Heart left ventricle (tissue), 13 donors: ENCODE results near the gene UCKL1.

Source experiments
- POLR2A ChIP-seq, 2 donors: fragments of 450-650 bp; IDR thresholded peaks; one replicate each; pipeline ENCODE4 v1.6.1; 2017; ENCODE audit warnings: antibody characterized with exemption in 2 of 2, mild to moderate bottlenecking in 2 of 2, moderate library complexity in 2 of 2
- TF ChIP-seq, protein P1 (sequence below), 12 donors: fragments of 200-600 bp; sonication (generic) in 4 of 12; IDR thresholded peaks; one replicate each; pipeline versions ENCODE4 v1.5.0 to v1.8.0; 2018 to 2022; ENCODE audit warnings: antibody characterized with exemption in 12 of 12, mild to moderate bottlenecking in 5 of 12
- donor health status: ischemic (EF 13 %, LVEDD 7.1; RV severe dilation, severe dysfunction).
- donor health status: DM: no; HTN: yes; CAD: no.
- donor health status: DM: no; HTN: no; CAD: no.
- donor health status: ischemic (EF 25% LVEDD 6.9; RV normal size, moderate dysfunction).
- donor health status: ischemic (EF 25% LVEDD 5.7; RV mildly dilated, moderate dysfunction).
- donor health status: ischemic (EF 35%, LVEDD 5.7; RV mildly dilated, moderate dysfunction).
- donor health status: nonischemic (EF 11% LVEDD 7.7; RV severe dilation, severe dysfunction).
- donor health status: DM: yes; HTN: yes; CAD: no.
- donor health status: PGD.
- donor health status: ischemic (EF 29% LVEDD 5.4; RV normal size, mild dysfunction).
- donor health status: nonischemic (EF 23%, LVEDD 6.1; RV moderate dilation, normal function).

DNA sequence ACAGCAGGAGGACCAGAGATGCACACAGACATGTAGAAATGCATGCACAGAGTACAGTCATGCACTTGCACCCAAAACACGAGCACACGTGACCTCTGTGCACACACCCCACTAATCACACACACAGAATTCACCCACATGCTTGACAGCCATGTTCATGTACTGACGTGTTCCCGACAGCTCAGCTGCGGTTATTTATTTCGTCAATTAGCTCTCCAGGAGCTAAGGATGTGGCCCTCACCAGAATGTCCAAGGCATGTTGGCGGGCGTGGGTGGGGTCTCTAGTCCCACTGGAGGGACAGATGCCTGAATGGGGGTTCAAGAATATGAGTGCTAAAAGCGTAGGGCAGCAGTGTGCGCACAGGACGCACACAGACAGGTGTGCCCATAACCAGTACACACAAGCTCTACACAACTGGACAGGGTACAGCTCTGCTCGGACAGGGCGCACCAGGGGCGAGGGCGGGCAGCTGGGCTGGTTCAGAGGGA lies 24.1 kb upstream of the UCKL1 start:
- TF ChIP-seq, protein P1, sequence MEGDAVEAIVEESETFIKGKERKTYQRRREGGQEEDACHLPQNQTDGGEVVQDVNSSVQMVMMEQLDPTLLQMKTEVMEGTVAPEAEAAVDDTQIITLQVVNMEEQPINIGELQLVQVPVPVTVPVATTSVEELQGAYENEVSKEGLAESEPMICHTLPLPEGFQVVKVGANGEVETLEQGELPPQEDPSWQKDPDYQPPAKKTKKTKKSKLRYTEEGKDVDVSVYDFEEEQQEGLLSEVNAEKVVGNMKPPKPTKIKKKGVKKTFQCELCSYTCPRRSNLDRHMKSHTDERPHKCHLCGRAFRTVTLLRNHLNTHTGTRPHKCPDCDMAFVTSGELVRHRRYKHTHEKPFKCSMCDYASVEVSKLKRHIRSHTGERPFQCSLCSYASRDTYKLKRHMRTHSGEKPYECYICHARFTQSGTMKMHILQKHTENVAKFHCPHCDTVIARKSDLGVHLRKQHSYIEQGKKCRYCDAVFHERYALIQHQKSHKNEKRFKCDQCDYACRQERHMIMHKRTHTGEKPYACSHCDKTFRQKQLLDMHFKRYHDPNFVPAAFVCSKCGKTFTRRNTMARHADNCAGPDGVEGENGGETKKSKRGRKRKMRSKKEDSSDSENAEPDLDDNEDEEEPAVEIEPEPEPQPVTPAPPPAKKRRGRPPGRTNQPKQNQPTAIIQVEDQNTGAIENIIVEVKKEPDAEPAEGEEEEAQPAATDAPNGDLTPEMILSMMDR (IDR thresholded peaks at IDR 0.05), result no peak
- TF ChIP-seq POLR2A (IDR thresholded peaks at IDR 0.05), result no peak
